ENCODE measurements around the gene EXOC2. TPM values are rescaled to one million over a fixed set of nuclear protein-coding genes. Genes with fewer than 3 reads are reported as not detected.

The EXOC2 gene
- total and polyA plus RNA-seq, 2 of the 13 experiments (the other 11 are each of a cell fraction or from before 2014, with no cell fraction given): 12.6 to 22.9 TPM

- no peak for TF ChIP-seq ZBTB40 (IDR thresholded peaks at IDR 0.05)
- no peak for TF ChIP-seq ZBTB40 (CRISPR knock-in tag; IDR thresholded peaks at IDR 0.05)
- no peak for TF ChIP-seq NFKB2 (CRISPR knock-in tag; IDR thresholded peaks at IDR 0.05; ENCODE audit: borderline replicate concordance)
- no peak for TF ChIP-seq ARID5B (CRISPR knock-in tag; IDR thresholded peaks at IDR 0.05)
- no peak for TF ChIP-seq ZNF589 (CRISPR knock-in tag; conservative IDR thresholded peaks at IDR 0.05)
- no peak for TF ChIP-seq RARA (CRISPR knock-in tag; IDR thresholded peaks at IDR 0.05)
- TF ChIP-seq CREM (IDR thresholded peaks at IDR 0.05): no peak
- TF ChIP-seq CREM (CRISPR knock-in tag; IDR thresholded peaks at IDR 0.05): no peak
- TF ChIP-seq NR2F2 (IDR thresholded peaks at IDR 0.05; ENCODE audit: borderline replicate concordance, low read depth): no peak
- TF ChIP-seq ZNF12 (CRISPR knock-in tag; IDR thresholded peaks at IDR 0.05): no peak
These were observed 249.2 kb downstream of the EXOC2 start (continued) for GRCh38 chr6:443621-444159.

All from HepG2 (cell line).